HG03457 (cell line): ENCODE measurements around the gene PIP5K1B.
A peak's percentile ranks its signal among the peaks of the same experiment; 100 is the strongest.

ENCODE experiments used
- ATAC-seq: cut with Tn5 transposase; IDR thresholded peaks from one replicate; pipeline ENCODE4 v1.9.1; 2021; ENCODE audit warnings: moderate number of reproducible peaks; ENCODE audit not compliant: unreplicated experiment

Gene PIP5K1B

DNA sequence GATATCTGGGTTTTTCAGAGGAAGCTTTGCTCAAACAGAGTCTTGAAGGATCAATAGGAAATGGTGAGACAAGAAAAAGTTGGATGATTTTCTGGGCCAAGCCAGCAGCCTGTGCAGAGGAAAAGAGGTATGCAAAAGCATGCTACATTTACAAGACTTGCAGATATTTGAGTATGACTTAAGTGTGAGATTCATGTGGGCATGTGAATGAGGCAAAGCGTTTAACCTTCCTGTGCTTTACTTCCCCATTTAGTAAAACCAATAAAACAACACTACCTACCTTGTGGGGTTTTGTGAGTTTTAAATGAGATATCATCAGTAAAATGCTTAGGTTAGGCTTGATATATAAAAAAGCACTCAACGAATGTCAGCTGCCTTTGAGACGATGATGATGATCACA is 58.1 kb downstream of the PIP5K1B start:
- ATAC-seq: no peak

DNA sequence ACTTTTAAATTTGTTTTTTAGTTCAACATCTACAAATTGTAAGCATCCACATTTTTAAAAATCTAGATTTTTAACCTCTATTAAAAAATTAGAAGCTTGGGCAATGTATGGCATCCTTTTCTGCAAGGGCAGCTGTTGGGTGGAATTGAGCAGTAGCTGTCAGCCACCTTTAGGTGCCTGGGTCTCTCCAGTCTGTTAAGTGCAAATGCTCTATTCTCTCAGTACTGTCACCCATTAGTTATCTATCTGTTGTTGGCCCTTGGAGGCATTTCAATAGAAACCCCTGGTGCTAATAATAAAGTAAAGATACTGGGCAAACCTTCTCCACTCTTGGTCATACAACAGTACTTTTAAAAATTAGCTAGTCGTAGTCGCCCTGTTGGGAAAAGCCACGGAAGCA is 63.6 kb downstream of the PIP5K1B start:
- no peak for ATAC-seq

DNA sequence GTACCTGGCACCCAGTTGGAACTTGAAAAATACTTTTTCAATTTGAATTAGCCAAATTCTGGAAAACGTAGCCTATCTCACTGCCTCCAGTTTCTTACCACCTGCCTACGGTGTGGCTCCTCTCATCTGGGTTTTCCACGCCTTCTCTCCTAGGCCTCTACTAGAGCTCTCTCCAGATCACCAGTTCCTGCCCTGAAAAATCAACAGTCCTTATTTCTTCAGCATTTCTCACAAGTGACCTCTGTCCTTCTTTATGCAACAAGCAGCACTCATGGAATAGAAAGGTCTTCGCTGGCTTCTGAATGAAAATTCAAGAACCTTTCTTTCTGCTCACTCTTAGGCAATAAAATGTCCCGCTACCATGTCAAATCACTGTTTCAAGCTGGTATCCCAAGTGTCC is 64.8 kb downstream of the PIP5K1B start:
- no peak for ATAC-seq

DNA sequence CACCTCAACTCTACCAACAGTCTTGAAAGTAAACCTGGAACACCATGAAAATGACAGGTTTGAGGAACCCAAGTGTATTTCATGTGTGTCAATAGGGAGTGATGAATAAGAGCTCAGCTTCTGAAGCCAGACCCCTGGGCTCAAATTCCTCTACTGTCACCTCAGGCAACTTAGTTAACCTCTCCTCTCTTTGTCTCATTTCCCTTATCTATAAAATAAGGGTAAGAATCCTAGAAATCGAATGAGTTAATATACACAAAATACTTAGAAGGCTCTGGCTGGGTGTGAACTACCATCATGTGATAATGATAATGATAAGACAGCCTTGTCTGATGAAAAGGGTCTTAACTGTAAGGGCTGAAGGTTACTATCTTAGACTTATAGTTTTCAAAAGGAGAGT is 66.3 kb downstream of the PIP5K1B start:
- ATAC-seq: no peak

DNA sequence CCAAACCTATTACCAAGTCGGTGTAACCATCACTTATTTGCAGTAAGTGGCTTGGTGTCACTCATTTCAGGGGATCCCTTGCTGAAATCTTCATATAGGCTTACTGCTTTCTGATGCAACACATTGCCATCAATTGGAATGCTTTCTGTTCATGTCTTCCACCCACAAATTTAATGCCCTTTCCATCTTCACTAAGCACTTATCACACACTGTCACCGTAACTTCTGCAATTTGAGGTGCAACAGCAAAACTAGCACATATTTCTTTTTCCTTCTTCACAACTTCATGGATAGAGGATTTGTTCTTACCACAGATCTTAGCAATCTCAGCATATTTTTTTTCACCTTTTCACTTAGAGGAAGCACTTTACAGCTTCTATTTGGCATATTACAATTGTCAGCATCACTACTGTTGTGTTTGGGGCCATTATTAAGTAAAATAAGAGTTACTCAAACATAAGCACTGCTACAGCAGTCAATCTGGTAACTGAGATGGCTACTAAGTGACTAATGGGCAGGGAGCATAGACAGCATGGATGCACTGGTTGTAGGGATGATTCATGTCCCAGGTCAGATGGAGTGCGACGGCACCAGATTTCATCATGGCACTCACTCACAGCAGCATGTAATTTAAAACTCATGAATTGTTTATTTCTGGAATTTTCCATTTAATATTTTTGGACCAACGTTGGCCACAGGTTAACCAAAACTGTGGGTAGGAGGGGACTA is 70.1 kb downstream of the PIP5K1B start:
- ATAC-seq: no peak

DNA sequence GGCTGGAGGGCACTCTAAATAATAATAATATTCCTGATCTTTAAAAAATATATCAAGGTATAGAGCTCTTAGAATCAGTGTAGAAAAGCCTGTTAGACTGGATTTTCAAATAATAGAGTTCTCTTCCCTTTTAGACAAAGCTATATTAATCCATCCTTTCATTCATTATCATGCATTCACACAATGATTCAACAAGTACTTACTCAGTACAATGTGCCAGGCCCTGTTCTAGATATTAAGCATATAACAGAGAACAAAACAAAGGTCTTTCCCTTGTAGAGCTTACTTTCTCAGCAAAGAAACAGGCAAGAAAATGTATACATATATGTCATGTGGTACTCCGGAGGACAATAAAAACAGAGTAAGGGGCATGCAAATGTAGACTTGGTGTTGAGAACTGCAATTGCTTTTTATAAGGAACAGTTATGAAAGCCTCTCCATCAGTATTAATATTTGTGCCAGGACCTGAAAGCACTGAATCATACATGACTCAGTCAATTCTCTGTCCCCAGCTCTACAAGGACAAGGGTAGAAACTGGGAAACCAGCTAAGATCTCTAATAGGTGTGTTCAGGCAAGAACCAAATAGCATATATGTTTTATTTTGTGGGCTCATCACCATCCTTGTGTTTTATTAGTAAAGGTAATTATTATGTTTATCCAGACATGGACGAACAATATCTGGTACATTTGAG is 72.2 kb downstream of the PIP5K1B start:
- ATAC-seq: no peak

DNA sequence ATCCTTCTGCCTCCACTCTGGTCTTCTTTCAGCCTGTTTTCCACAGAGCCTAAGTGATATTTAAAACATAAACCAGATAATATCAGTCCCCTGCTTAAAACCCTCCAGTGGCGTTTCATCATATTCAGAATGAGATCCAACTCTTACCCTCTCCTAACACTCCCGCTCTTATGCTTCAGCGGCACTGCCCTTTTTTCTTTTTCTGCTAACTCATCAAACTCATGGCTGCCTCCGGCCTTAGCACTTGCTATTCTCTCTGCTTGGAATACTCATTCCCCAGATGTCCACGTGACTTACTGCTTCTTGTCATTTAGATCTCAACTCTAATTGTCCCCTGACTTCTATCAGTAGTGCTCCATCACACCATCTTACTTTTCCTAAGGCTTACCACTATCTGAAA is 73.6 kb downstream of the PIP5K1B start:
- no peak for ATAC-seq

DNA sequence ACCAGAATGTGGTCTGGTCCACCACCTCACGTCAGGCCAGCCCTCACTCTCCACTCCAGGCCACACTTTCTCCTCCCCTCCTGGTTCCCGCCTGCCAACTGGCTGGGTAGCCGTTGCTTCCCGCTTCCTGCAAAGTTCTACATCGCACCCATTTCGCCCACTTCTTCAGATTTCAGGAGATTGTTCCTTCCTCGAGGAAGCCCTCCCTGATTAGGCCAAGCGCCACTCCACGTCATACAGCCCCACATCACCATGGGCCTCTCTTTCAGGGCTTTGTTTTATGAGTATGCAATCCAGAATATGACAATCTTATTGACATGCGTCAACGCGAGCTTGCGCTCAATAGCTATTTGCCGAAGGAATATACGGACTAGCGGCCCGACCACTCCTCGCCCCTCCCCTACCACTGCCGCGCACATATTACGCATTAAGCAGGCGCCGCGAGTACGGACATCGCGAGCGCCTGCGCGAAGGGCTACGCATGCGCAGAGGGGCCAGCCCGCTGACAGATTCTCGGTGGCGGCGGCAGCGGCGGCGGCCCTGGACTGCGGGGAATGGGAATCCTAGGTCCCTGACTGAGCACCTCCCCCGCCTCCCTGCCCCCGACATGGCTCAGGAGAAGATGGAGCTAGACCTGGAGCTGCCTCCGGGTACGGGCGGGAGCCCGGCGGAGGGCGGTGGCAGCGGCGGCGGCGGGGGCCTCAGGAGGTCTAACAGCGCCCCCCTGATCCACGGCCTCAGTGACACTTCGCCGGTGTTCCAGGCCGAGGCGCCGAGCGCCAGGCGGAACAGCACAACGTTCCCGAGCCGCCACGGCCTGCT is 74.7 kb downstream of the PIP5K1B start:
- peak; percentile 59 for ATAC-seq

DNA sequence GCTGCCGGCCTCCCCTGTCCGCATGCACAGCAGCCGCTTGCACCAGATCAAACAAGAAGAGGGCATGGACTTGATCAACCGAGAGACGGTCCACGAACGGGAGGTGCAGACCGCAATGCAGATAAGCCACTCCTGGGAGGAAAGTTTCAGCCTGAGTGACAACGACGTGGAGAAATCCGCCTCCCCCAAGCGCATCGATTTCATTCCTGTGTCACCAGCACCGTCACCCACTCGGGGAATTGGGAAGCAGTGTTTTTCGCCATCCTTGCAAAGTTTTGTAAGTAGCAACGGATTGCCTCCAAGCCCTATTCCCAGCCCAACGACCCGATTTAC is 75.3 kb downstream of the PIP5K1B start:
- no peak for ATAC-seq

DNA sequence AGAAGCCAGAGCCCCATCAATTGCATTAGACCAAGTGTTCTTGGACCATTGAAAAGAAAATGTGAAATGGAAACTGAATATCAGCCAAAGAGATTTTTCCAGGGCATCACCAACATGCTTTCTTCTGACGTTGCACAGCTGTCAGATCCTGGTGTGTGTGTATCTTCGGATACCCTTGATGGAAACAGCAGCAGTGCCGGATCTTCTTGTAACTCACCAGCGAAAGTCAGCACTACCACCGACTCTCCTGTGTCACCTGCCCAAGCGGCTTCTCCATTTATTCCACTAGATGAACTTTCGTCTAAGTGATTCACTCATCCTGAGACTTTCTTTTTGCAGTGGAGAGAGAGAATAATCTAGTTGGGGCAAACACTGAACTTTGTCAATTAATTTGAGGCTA is 75.7 kb downstream of the PIP5K1B start:
- ATAC-seq: no peak

DNA sequence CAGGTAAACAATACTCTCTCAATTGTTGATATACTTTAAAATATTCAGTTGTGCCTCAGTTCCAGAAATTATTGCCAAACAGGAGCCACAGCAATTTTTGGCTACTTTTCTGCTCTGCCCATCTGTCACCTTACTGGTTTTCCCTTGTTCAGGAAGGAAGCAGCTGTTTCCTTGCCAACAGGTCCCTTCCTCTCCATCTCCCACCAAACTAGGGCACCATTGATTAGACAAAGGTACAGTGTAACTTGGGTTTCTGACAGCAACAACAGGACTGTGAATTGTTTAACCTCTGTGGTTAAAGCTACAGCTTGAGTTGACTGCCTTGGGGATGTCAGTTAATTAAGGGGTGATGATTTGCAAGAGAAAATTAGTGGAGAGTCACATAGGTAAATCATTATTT is 76.9 kb downstream of the PIP5K1B start:
- ATAC-seq: no peak

DNA sequence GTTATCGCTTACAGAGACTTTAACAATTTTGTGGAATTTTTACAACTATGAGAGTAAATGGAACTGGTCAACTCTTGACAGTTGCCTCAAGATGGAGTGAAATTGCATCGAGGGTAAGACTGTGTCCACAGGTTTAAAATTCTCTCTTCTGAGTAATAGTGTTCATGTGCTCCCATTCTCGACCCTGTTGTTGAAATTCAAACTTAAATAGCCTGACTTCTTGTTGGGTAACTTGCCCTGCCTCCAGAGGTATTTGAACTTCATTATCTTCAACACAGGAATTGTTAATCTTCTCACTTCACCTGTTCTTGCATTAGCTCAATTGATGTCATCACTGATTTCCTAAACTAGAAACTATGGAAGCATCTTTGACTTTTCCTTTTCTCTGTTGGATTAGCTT is 77.5 kb downstream of the PIP5K1B start:
- ATAC-seq: no peak

DNA sequence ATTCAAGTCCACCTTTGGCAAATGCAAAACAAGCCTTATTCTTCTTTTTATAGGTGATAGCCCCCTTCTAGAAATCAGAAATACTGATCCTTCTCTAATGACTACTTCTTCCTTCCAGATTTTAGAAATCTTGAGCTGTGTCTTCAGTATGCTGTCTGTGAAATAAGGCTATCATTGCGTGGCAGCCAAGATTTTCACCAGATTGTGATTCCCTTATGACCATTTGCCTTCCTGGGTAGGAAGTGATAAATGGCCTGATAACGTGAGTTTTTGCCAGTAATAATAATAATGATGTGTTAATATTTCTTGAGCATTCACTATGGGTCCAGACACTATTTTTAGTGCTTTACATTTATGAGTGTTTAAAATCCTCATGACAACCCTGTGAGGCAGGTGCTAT is 80.9 kb downstream of the PIP5K1B start:
- no peak for ATAC-seq

DNA sequence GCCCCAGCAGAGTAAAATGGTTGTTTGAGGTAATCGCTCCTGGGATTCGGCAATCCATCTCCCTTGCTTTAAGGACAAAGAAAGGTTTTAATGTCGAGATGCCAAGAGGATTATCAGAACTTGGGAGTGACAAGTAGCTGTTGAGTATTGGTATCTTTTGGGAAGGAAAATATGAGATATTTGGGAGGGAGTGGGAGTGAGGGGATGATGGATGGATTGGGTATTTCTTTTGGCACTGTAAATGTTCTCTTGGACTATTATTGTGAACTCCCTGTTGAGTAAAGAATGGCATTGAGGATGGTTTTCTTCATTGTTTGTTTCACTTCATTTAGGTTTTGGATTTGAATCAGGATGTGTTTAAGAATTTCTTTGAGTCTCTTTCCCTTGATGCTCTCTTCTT is 86.1 kb downstream of the PIP5K1B start:
- ATAC-seq: no peak

DNA sequence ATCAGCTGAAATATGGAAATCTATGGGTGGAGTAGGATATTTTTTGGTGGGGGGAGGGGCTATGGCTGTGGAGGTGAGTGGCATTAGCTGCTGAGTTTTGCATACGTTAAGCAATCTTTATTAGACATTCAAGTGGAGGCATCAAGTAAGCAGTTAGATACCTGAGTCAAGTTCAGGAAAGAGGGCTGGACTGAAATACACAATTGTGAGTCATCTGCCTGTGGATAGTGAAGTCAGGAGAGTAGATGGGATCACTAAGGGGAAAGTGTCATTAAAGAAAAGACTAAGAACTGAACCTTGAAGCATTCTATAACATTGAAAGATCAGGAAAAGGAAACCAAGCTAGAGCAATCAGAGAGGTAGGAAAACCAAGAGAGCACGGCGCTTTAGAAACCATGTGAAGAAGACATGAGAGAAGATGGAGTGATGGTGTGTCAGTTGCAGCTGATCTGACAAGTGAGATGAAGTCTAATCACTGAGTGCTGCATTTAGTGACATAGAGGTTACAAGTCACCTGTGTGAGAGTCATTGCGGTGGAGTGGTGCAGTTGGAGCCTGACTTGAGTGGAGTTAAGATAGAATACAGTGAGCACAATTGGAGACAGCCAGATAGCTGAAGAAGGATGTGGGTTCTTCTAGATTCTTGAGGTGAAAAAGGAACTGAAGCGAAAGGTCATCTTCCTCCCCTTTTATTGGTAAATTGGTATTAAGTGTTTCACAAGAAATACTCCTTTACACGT is 88.7 kb downstream of the PIP5K1B start:
- peak; percentile 64 for ATAC-seq

DNA sequence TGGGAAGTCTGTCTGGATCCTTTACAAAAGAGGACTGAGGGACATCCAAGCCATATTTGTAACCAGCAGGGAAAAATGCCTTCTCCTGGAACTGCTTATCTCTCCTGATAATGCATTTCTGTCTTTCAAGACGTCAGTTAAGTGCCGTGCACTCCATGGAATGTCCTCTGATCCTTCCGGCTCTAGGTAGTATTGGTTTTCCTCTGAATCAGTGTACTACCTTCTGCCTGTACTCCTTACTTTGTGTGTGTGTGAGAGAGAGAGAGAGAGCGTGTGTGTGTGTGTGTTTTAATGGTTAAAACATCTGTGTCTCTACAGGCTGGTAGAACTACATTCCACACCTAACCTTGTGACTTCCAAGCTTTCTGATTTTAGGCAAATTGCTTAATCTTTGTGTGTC is 89.9 kb downstream of the PIP5K1B start:
- ATAC-seq: no peak

DNA sequence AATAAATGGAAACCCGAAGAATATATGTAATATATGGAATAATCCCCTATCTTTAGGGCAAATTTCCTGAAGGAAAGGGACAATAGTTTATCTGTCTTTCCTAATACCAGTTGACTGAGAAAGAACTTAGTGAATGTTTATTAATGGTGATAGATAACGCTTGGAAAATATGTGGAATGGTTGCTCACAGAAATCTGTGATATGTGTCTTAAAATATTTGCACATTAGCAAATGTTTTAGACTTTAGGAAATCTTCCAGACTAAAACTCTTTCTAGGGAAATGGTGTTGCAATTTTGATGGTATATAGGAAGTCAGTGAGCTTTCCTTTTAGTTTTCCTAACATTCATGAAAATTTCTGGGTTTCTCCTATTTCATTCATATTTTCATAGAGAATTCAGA is 90.4 kb downstream of the PIP5K1B start:
- no peak for ATAC-seq

DNA sequence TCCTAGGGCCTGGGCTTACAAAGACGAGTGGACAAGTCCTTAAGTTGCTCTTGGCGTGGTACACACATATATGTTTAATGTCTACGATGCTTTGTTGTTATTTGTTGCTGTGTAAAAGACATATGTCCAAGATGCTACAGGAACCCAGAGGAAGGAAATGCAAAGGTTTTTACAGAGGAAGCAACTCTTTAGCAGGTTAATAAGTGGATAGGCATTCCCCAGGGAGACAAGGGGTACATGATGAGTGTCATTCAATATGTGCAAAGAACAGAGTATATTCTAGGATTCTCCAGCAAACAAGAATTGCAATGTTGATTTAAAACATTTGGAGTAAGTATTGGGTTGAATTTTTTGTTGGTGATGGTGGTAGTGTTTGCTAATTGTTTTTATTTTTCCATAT is 92.1 kb downstream of the PIP5K1B start:
- no peak for ATAC-seq

DNA sequence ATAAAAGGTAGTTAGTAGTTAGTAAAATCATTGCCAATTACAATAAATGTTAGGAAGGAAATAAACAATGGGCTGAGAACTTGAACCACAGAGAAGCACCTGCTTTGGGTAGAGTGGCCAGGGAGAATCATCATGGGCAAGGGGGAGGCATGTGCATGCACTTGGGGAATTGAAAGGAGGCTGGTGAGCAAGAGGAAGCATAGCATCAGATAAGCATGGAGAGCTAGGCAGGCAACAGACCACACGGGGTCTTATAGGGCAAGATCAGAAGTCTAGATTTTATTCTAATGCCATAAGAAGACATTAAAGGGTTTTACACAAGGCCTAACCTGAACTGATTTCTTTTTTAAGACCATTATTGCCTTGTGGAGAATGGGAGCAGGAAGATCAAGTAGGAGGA is 93.4 kb downstream of the PIP5K1B start:
- ATAC-seq: no peak

DNA sequence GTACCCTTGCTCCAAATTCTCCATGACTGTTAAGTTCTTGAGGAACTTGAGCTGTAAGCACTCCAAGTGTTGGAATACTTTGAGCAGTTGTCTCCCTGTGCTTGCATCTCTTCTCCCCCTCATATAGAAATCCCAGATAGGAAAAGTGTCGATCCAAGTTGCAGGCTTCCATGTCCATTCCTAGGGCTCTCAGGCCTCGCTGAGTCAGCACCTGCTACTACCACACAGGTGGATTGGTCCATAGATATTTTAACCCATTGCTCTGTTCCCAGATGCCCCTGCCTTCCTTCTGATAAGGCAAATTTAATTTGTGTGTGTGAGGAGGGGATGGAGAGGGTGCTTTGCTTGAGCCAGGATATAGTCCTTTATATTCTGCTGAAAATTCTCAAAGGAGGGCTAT is 95.8 kb downstream of the PIP5K1B start:
- ATAC-seq: no peak

DNA sequence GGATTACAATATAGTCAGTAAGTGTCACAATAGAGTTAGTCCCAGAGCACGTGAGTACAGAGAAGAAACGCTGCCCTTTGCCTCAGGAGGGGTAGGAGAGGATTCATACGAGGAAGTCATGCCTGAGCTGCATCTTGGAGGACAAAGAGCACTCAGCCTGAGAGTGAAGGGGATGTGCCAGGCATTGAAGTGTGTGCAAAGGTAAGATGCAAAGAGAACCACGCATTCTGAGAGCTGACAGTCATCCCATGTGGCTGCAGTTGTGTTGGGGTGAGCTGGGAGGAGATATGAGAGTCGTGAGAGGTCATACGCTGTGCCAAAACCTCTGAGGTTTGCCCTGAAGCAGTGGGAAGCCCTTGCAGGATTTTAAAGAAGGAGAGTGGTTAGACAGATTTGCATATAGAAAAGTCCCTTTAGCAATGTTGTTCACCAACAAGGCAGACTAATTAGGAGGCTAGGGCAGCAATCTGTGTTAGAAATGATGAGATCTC is 97.5 kb downstream of the PIP5K1B start:
- peak; percentile 95 for ATAC-seq
